Transverse colon (tissue), 4 donors: ENCODE measurements around the gene CDC42EP5. TPM values are rescaled to one million over a fixed set of nuclear protein-coding genes. Genes with fewer than 3 reads are reported as not detected.
A peak's percentile ranks its signal among the peaks of the same experiment; 100 is the strongest.
"Not testable (repeated sequence)": the region's sequence is repeated elsewhere in the genome, so short reads cannot be mapped to it uniquely, and the experiment has no call there.

Experiments
- DNase-seq: peaks from one replicate; pipeline ENCODE4 v3.0.0-alpha.2; 2019
- H3K27ac ChIP-seq, 4 donors: fragments of 200-600 bp; sonication (generic); 2 replicates each; pipeline ENCODE4 v1.5.1; 2016 to 2018; ENCODE audit warnings: inconsistent platforms in 4 of 4
- H3K27me3 ChIP-seq: fragments of 200-600 bp; sonication (generic); 2 replicates; pipeline ENCODE4 v1.5.1; 2017; ENCODE audit warnings: inconsistent platforms
- H3K36me3 ChIP-seq, 4 donors: fragments of 200-600 bp; sonication (generic); 2 replicates each; pipeline ENCODE4 v1.5.1; 2017 to 2019; ENCODE audit warnings: inconsistent platforms in 4 of 4
- H3K4me1 ChIP-seq, 4 donors: fragments of 200-600 bp; sonication (generic); 2 replicates each; pipeline ENCODE4 v1.5.1; 2017 to 2020; ENCODE audit warnings: inconsistent platforms in 4 of 4
- H3K4me3 ChIP-seq, 4 donors: fragments of 200-600 bp; sonication (generic); 1 replicate in 1 of 4; 2 replicates in 3 of 4; pipeline versions ENCODE4 v1.5.1 to v1.6.1; 2017 to 2019; ENCODE audit warnings: inconsistent platforms in 4 of 4
- H3K9me3 ChIP-seq, 2 donors: fragments of 200-600 bp; sonication (generic); 2 replicates each; pipeline ENCODE4 v1.5.1; 2017 to 2019; ENCODE audit warnings: inconsistent platforms in 2 of 2
- CTCF ChIP-seq, 5 experiments: fragments of 200-600 bp in 3 of 5; fragments of 450-650 bp in 2 of 5; sonication (generic) in 3 of 5; IDR thresholded peaks; 1 replicate in 2 of 5; 2 replicates in 3 of 5; pipeline ENCODE4 v1.5.1; 2016 to 2017; ENCODE audit warnings: antibody characterized with exemption in 5 of 5, inconsistent platforms in 3 of 5, mild to moderate bottlenecking in 2 of 5, moderate library complexity in 1 of 5
- EP300 ChIP-seq: sonication (generic); formaldehyde crosslinking; IDR thresholded peaks from one replicate; pipeline ENCODE4 v1.6.1; 2017; ENCODE audit warnings: antibody characterized with exemption, low read depth
- POLR2A ChIP-seq: fragments of 450-650 bp; IDR thresholded peaks from one replicate; pipeline ENCODE4 v1.6.1; 2016; ENCODE audit warnings: antibody characterized with exemption, mild to moderate bottlenecking, moderate library complexity
- POLR2AphosphoS5 ChIP-seq, 3 donors: sonication (generic); formaldehyde crosslinking; IDR thresholded peaks; one replicate each; pipeline ENCODE4 v1.6.1; 2016; ENCODE audit warnings: antibody characterized with exemption in 3 of 3
- WGBS, 2 donors: methylation state at CpG; one replicate each; pipeline ENCODE4 v1.1.5; 2018; ENCODE audit warnings: low coverage in 1 of 2; 5-methylcytosine and 5-hydroxymethylcytosine counted together
- in situ Hi-C, 4 donors: fragments of 200-750 bp; cut with MboI; loops; one replicate each; pipeline versions ENCODE4 v1.15.0 to v1.15.1; 2017; ENCODE audit warnings: low sequenced_read_pairs in 3 of 4, low pct_ligation_motif_present in 1 of 4, low pct_unique_long_range_greater_than_20kb in 1 of 4
- intact Hi-C: fragments of 100-400 bp; cut with DNase I; formaldehyde crosslinking; loops from one replicate; pipeline ENCODE4 v1.15.1; 2023; ENCODE audit warnings: low total_unique reads
- total RNA-seq, 4 donors: library from RNA; depleted of rRNA; stranded (reverse); fragments of >200 nt; gene quantifications; one replicate each; pipeline ENCODE4 v1.1.0, GENCODE V29; 2016

The CDC42EP5 gene
- total RNA-seq, 4 donors from 2014 or later, result 210 to 231 (median 214) TPM

GRCh38 chr19:54466110-54466480 lies 7.0 kb downstream of the CDC42EP5 start:
- TF ChIP-seq POLR2A, result peak; percentile 3
- H3K36me3 ChIP-seq, H3K9me3 ChIP-seq, H3K4me3 ChIP-seq, in situ Hi-C loops, H3K27me3 ChIP-seq, intact Hi-C loops, DNase-seq: not testable (repeated sequence)
- Histone ChIP-seq H3K4me1 (peaks cover 11 to 83% (median 59%) of the 10 kb centered on the region in 4 donors), H3K27ac (peak overlapping the region; percentile 96 to 99 (median 98))
- WGBS, 2 donors, result 92% methylated on average over 14 of the region's 14 CpGs; no CpG with 5 or more reads in 1 of the 2 donors

- H3K4me3 ChIP-seq, result no peak overlapping the region
- in situ Hi-C loops, result no loop called here
These were observed 7.5 kb downstream of the CDC42EP5 start for GRCh38 chr19:54465426-54466109.

GRCh38 chr19:54464630-54465425 lies 8.3 kb downstream of the CDC42EP5 start:
- Histone ChIP-seq H3K27ac (peak overlapping the region; percentile 96 to 99 (median 98)), H3K4me1 (peaks cover 11 to 81% (median 54%) of the 10 kb centered on the region in 4 donors), H3K9me3 (no peaks in the 10 kb centered on the region), H3K4me3 (peak overlapping the region; percentile 26 to 72 (median 64)), H3K27me3 (no peaks in the 10 kb centered on the region), H3K36me3 (peaks cover 0 to 14% (median 3%) of the 10 kb centered on the region in 4 donors)
- TF ChIP-seq POLR2AphosphoS5 (IDR thresholded peaks at IDR 0.05) (peak; percentile 68 to 88 (median 72)), POLR2A (peak; percentile 69), EP300 (no peak), CTCF (IDR thresholded peaks at IDR 0.05) (peak in 3 of 5 experiments; percentile 4 to 40 (median 36))
- intact Hi-C loops (no loop called here), in situ Hi-C loops (no loop called here)
- peak; percentile 95 for DNase-seq
- 21% methylated on average over 61 of the region's 87 CpGs; no CpG with 5 or more reads in 1 of the 2 donors for WGBS, 2 donors

More at GRCh38 chr19:54465426-54466109, 7.5 kb downstream of the CDC42EP5 start:
- Histone ChIP-seq H3K27me3 (peaks cover 6% of the 10 kb centered on the region), H3K27ac (peak overlapping the region; percentile 96 to 99 (median 98)), H3K4me1 (peaks cover 11 to 84% (median 61%) of the 10 kb centered on the region in 4 donors), H3K36me3 (peaks cover 0 to 9% (median 3%) of the 10 kb centered on the region in 4 donors), H3K9me3 (no peaks in the 10 kb centered on the region)
- DNase-seq, result no peak
- WGBS, 2 donors, result 97 to 100% methylated on average over 1 to 43 of the region's 49 CpGs
- TF ChIP-seq EP300 (no peak), POLR2A (peak; percentile 0)
- intact Hi-C loops, result no loop called here

- in situ Hi-C loops, result no loop called here
- DNase-seq, result peak; percentile 97
- WGBS, 2 donors, result 1% methylated on average over 13 to 26 of the region's 26 CpGs
- Histone ChIP-seq H3K27ac (peak overlapping the region; percentile 96 to 99 (median 98)), H3K4me3 (peak overlapping the region; percentile 26 to 72 (median 64)), H3K9me3 (no peaks in the 10 kb centered on the region), H3K4me1 (peaks cover 8 to 74% (median 47%) of the 10 kb centered on the region in 4 donors), H3K36me3 (peaks cover 0 to 17% (median 3%) of the 10 kb centered on the region in 4 donors), H3K27me3 (no peaks in the 10 kb centered on the region)
- intact Hi-C loops, result no loop called here
- no peak for TF ChIP-seq POLR2A
- no peak for TF ChIP-seq CTCF (IDR thresholded peaks at IDR 0.05)
- no peak for TF ChIP-seq EP300
- TF ChIP-seq POLR2AphosphoS5 (IDR thresholded peaks at IDR 0.05), result no peak
These were observed 9.0 kb downstream of the CDC42EP5 start for GRCh38 chr19:54464044-54464629.
